H1 (cell line): ENCODE results near the gene DAPK1.

Experiments
- BACH1 ChIP-seq: IDR thresholded peaks from 2 replicates; pipeline ENCODE4 v1.6.1; 2012; ENCODE audit warnings: low read length, improper control_type of control experiment
- EGR1 ChIP-seq: IDR thresholded peaks from 2 replicates; pipeline ENCODE4 v1.6.1; 2011; ENCODE audit warnings: low read depth, low read length, borderline replicate concordance
- JUN ChIP-seq: IDR thresholded peaks from 2 replicates; pipeline ENCODE4 v1.6.1; 2011; ENCODE audit warnings: low read depth, mild to moderate bottlenecking, improper control_type of control experiment, low read length
- NRF1 ChIP-seq: IDR thresholded peaks from 2 replicates; pipeline ENCODE4 v1.6.1; 2011; ENCODE audit warnings: mild to moderate bottlenecking, low read depth, low read length, improper control_type of control experiment
- POLR2A ChIP-seq, 2 experiments: IDR thresholded peaks; 1 replicate in 1 of 2; 2 replicates in 1 of 2; pipeline ENCODE4 v1.6.1; 2011; ENCODE audit warnings: low read depth in 2 of 2, low read length in 2 of 2, mild to moderate bottlenecking in 2 of 2; ENCODE audit errors: control extremely low read depth in 1 of 2
- POLR2AphosphoS5 ChIP-seq: IDR thresholded peaks from 2 replicates; pipeline ENCODE4 v1.6.1; 2011; ENCODE audit warnings: low read depth, low read length
- RAD21 ChIP-seq, 2 experiments: IDR thresholded peaks in 1 of 2; conservative IDR thresholded peaks in 1 of 2; 2 replicates each; pipeline ENCODE4 v1.6.1; 2011; ENCODE audit warnings: low read depth in 2 of 2, low read length in 2 of 2, improper control_type of control experiment in 1 of 2, inconsistent platforms in 1 of 2, mild to moderate bottlenecking in 1 of 2, moderate library complexity in 1 of 2
- TBP ChIP-seq: IDR thresholded peaks from 2 replicates; pipeline ENCODE4 v1.6.1; 2011; ENCODE audit warnings: low read depth, low read length, improper control_type of control experiment
- TEAD4 ChIP-seq: IDR thresholded peaks from 2 replicates; pipeline ENCODE4 v1.6.1; 2012; ENCODE audit warnings: low read depth, low read length, inconsistent platforms, mixed read lengths
- TF ChIP-seq, protein P1 (sequence below), 3 experiments: IDR thresholded peaks; 1 replicate in 2 of 3; 2 replicates in 1 of 3; pipeline versions ENCODE4 v1.5.1 to v1.6.1; 2011; ENCODE audit warnings: low read length in 3 of 3, mild to moderate bottlenecking in 3 of 3, inconsistent platforms in 2 of 3, low read depth in 1 of 3, moderate library complexity in 1 of 3; ENCODE audit not compliant: insufficient read depth in 1 of 3; ENCODE audit errors: control extremely low read depth in 1 of 3

DNA sequence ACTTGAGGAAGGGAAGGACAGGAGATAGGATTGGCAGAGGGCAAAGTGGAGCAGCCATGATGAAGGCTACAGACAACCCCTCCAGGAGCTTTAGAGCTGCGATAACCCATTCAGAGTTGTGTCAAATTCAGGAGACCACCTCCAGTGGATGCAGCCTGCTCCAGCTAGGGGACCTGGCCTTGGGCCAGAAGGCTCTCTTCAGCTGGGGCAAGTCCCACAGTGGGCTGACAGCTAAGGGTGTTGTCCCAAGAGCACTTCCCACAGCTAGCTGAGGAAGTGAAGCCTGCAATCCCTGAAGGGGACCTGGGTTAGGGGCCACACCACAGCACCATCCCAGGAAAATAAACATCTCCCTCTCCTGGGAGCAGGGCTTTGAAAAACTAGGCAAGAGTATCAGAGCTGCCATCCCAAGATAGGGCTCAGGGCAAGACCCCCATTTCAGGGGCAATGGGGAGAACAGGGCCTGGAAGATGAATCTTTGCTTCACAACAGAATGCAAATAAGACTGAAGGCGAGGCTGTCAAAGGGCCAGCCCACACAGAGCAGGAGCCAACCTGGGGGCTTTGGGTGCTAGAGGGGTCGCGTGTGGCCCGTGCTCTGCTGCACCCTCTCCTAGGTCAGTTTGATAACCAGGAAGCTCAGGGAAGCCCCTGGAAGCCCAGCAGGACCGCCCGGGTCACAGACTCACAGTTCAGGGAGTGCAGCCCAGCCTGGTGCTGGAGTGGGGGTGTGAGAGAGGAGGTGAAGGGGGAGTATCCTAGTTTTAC is 19.3 kb upstream of the DAPK1 start:
- TF ChIP-seq POLR2AphosphoS5 = no peak
- no peak for TF ChIP-seq RAD21 (IDR thresholded peaks at IDR 0.05 in 1 of 2, conservative IDR thresholded peaks at IDR 0.05 in 1 of 2; ENCODE audit: low read depth in 2 of 2, low read length in 2 of 2)
- TF ChIP-seq, protein P1, sequence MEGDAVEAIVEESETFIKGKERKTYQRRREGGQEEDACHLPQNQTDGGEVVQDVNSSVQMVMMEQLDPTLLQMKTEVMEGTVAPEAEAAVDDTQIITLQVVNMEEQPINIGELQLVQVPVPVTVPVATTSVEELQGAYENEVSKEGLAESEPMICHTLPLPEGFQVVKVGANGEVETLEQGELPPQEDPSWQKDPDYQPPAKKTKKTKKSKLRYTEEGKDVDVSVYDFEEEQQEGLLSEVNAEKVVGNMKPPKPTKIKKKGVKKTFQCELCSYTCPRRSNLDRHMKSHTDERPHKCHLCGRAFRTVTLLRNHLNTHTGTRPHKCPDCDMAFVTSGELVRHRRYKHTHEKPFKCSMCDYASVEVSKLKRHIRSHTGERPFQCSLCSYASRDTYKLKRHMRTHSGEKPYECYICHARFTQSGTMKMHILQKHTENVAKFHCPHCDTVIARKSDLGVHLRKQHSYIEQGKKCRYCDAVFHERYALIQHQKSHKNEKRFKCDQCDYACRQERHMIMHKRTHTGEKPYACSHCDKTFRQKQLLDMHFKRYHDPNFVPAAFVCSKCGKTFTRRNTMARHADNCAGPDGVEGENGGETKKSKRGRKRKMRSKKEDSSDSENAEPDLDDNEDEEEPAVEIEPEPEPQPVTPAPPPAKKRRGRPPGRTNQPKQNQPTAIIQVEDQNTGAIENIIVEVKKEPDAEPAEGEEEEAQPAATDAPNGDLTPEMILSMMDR (IDR thresholded peaks at IDR 0.05; ENCODE audit: control extremely low read depth in 1 of 3, insufficient read depth in 1 of 3, low read depth in 1 of 3, low read length in 3 of 3) = no peak
- no peak for TF ChIP-seq POLR2A (IDR thresholded peaks at IDR 0.05; ENCODE audit: control extremely low read depth in 1 of 2, low read depth in 2 of 2, low read length in 2 of 2)
- TF ChIP-seq JUN = no peak
- no peak for TF ChIP-seq EGR1
- no peak for TF ChIP-seq NRF1
- TF ChIP-seq TEAD4 = no peak
- no peak for TF ChIP-seq BACH1
- TF ChIP-seq TBP = no peak
